ENCODE measurements around the gene ANO4. TPM values are rescaled to one million over a fixed set of nuclear protein-coding genes. Genes with fewer than 3 reads are reported as not detected.

Gene ANO4
- total RNA-seq, 1 donor from 2014 or later, result 0.13 TPM

GRCh38 chr12:100830003-100830795 lies 35.6 kb downstream of the ANO4 start:
- Histone ChIP-seq H3K27me3 (ENCODE audit: control insufficient read depth, insufficient read depth, low read length) (no peaks in the 10 kb centered on the region), H3K36me3 (ENCODE audit: control insufficient read depth, insufficient read depth, low read length) (no peaks in the 10 kb centered on the region), H3K4me3 (ENCODE audit: low read depth, low read length) (no peak overlapping the region)
- no peak for DNase-seq (ENCODE audit: low read depth)
- no peak for TF ChIP-seq CTCF (IDR thresholded peaks at IDR 0.05; ENCODE audit: insufficient read depth, low read length, poor library complexity, severe bottlenecking)

GRCh38 chr12:100833282-100833681 lies 38.7 kb downstream of the ANO4 start:
- Histone ChIP-seq H3K27me3 (ENCODE audit: control insufficient read depth, insufficient read depth, low read length) (no peaks in the 10 kb centered on the region), H3K36me3 (ENCODE audit: control insufficient read depth, insufficient read depth, low read length) (no peaks in the 10 kb centered on the region), H3K4me3 (ENCODE audit: low read depth, low read length) (no peak overlapping the region)
- no peak for TF ChIP-seq CTCF (IDR thresholded peaks at IDR 0.05; ENCODE audit: insufficient read depth, low read length, poor library complexity, severe bottlenecking)
- no peak for DNase-seq (ENCODE audit: low read depth)

- no peak for DNase-seq (ENCODE audit: low read depth)
- Histone ChIP-seq H3K27me3 (ENCODE audit: control insufficient read depth, insufficient read depth, low read length) (no peaks in the 10 kb centered on the region), H3K4me3 (ENCODE audit: low read depth, low read length) (no peak overlapping the region), H3K36me3 (ENCODE audit: control insufficient read depth, insufficient read depth, low read length) (no peaks in the 10 kb centered on the region)
- TF ChIP-seq CTCF (IDR thresholded peaks at IDR 0.05; ENCODE audit: insufficient read depth, low read length, poor library complexity, severe bottlenecking), result no peak
These were observed 46.2 kb downstream of the ANO4 start for GRCh38 chr12:100840748-100841147.

GRCh38 chr12:100842156-100842555 lies 47.6 kb downstream of the ANO4 start:
- H3K27me3 ChIP-seq (ENCODE audit: control insufficient read depth, insufficient read depth, low read length), result no peaks in the 10 kb centered on the region
- no peak for DNase-seq (ENCODE audit: low read depth)
- no peaks in the 10 kb centered on the region for H3K36me3 ChIP-seq (ENCODE audit: control insufficient read depth, insufficient read depth, low read length)
- no peak for TF ChIP-seq CTCF (IDR thresholded peaks at IDR 0.05; ENCODE audit: insufficient read depth, low read length, poor library complexity, severe bottlenecking)
- no peak overlapping the region for H3K4me3 ChIP-seq (ENCODE audit: low read depth, low read length)

GRCh38 chr12:100843061-100843460 lies 48.5 kb downstream of the ANO4 start:
- TF ChIP-seq CTCF (IDR thresholded peaks at IDR 0.05; ENCODE audit: insufficient read depth, low read length, poor library complexity, severe bottlenecking), result no peak
- Histone ChIP-seq H3K27me3 (ENCODE audit: control insufficient read depth, insufficient read depth, low read length) (no peaks in the 10 kb centered on the region), H3K36me3 (ENCODE audit: control insufficient read depth, insufficient read depth, low read length) (no peaks in the 10 kb centered on the region), H3K4me3 (ENCODE audit: low read depth, low read length) (no peak overlapping the region)
- no peak for DNase-seq (ENCODE audit: low read depth)

- H3K27me3 ChIP-seq (ENCODE audit: control insufficient read depth, insufficient read depth, low read length), result no peaks in the 10 kb centered on the region
- TF ChIP-seq CTCF (IDR thresholded peaks at IDR 0.05; ENCODE audit: insufficient read depth, low read length, poor library complexity, severe bottlenecking), result no peak
- no peak for DNase-seq (ENCODE audit: low read depth)
These were observed 50.5 kb downstream of the ANO4 start for GRCh38 chr12:100845095-100845494.

More at GRCh38 chr12:100845095-100845494, 50.5 kb downstream of the ANO4 start:
- Histone ChIP-seq H3K36me3 (ENCODE audit: control insufficient read depth, insufficient read depth, low read length) (no peaks in the 10 kb centered on the region), H3K4me3 (ENCODE audit: low read depth, low read length) (no peak overlapping the region)
